Activated CD4-positive, alpha-beta T cell treated with anti-CD3 and anti-CD28 coated beads, Interleukin-2, amount 50 U/mL, for 16 hours (primary cell): ENCODE data around the gene FNDC3B.

ENCODE experiments used
- DNase-seq: peaks from one replicate; pipeline ENCODE4 v3.0.0-alpha.2; 2020

Gene FNDC3B

DNA sequence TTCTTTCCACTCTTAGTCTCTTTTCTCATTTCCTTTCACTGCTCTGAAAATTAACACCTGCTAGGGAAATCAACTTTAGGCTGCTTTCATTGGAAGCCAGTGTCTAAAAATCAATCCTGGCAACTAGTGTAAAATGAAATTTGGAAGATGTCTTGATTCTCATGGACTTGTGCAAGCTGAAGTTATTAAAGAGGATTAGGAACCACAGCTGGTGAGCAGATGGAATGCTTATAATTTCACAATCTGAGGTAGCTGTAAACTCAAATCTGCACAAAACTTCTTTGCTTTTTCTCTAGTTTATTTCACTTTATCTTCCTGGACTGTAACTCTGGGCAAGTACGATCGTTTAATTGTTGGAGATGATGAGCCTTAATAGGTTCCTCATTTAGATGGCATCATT, 233.3 kb downstream of the FNDC3B start:
- DNase-seq: no peak

GRCh38 chr3:172273378-172273777, 234.0 kb downstream of the FNDC3B start:
- no peak for DNase-seq

DNA sequence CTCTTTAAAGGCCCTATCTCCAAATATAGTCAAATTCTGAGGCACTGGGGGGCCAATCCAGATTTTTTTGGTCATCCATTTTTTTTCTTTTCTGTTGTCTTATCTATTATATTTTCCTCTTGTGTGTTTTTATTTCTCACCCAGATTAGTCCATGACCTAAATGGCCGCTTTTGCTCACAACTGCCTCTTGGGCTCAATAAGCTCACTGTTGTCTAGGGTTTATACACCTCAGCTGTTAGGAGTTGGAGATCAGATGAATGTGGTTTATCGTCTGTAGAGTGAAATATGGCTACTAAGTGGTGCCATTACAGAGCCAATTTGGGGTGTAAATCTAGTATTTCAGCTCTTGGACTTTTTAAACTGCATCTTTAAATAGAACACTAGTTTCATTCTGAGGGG, 235.5 kb downstream of the FNDC3B start:
- DNase-seq: no peak

DNA sequence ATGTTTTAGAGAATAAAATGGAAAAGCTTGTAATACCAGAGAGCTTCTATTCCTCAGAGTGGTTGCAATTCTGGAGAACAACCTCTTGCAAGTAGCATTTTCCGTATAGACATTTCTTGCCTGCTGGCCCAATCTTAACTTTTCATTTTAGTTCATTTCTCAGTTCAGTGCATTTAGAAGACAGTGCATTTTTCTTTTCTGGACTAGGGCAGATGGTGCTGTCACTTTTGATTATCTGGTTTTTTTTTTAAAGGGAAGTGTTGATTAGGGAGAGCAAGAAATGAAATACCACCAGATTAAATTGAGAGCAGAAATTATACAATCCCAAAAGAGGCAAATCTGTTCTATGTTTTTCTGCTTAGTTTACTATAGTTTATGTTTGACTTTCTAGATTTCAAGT, 236.2 kb downstream of the FNDC3B start:
- no peak for DNase-seq

GRCh38 chr3:172276103-172276502, 236.7 kb downstream of the FNDC3B start:
- no peak for DNase-seq

GRCh38 chr3:172277151-172277652, 237.8 kb downstream of the FNDC3B start:
- DNase-seq: no peak

DNA sequence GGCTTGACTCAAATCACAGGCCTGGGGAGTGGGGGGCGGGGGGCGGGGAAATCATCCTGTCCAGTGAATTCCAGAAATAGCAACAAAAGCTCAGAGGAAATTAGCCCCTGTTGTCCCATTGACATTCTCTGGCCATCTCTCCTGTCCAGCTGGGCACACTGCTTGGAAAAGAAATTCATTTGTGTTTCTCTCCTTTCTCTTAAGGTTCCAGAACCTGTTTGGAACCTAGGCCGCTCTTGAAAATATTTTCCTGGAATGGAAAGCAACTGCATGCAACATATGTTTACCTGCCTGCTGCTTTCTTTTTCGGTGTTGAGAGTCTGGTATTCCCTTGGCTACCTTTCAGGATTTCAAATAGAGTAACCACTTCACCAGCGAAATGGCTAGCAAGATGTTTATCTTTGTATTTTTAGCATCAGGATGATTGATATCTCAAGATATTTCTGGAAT, 239.8 kb downstream of the FNDC3B start:
- DNase-seq: no peak

- no peak for DNase-seq
Measured at GRCh38 chr3:172279974-172280373, 240.6 kb downstream of the FNDC3B start.

GRCh38 chr3:172280406-172281051, 241.2 kb downstream of the FNDC3B start:
- DNase-seq: no peak

GRCh38 chr3:172281884-172282283, 242.5 kb downstream of the FNDC3B start:
- no peak for DNase-seq

- DNase-seq: no peak
Measured at GRCh38 chr3:172282850-172283249, 243.5 kb downstream of the FNDC3B start.

- DNase-seq: no peak
Measured at GRCh38 chr3:172283841-172284357, 244.5 kb downstream of the FNDC3B start.

DNA sequence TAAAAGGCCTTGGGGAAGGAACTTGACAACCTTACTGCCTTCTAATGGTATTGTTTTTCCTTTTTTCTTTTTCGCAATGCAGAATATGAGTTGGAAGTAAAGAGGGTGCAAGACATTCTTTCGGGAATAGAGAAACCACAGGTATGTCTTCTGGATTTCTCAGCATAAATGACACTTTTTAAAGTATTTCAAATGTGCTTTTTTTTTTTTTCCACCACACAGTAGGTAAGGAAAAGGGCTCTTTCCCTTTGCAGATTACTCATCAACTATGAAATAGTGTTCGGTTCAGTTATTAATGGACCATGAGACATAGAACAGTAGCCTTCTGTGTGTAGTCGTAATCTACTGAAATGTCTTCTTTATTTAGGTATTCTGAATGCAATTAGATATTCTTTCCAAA, 246.5 kb downstream of the FNDC3B start:
- no peak for DNase-seq

- no peak for DNase-seq
Measured at GRCh38 chr3:172286548-172287148, 247.3 kb downstream of the FNDC3B start.

DNA sequence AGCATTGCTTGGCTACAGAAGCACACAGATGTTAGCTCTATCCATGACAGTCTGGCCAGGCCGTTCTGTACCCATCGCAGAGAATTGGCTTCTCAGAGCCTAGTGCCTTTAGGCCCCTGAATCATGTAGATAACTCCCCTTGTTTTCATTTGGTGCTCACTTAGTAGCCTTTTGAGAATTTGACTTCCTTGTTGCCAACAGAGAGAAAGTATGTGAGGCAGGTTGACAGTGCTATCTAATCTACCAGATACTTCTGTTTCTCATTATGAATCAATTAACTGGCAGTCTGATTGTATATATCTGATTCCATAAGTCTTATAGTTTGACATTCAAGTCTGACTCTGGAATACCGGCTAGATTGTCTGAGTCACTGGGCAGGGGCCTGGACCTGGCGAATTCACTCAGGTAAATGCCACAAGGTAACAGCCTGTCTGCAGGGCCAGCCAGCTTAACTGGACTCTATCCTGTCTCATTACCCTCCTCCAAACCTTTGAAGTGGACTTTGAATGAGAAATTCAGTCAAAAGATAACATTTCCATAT, 248.6 kb downstream of the FNDC3B start:
- no peak for DNase-seq

- no peak for DNase-seq
Measured at GRCh38 chr3:172288651-172289050, 249.3 kb downstream of the FNDC3B start.

- no peak for DNase-seq
Measured at GRCh38 chr3:172289583-172289982, 250.2 kb downstream of the FNDC3B start.

DNA sequence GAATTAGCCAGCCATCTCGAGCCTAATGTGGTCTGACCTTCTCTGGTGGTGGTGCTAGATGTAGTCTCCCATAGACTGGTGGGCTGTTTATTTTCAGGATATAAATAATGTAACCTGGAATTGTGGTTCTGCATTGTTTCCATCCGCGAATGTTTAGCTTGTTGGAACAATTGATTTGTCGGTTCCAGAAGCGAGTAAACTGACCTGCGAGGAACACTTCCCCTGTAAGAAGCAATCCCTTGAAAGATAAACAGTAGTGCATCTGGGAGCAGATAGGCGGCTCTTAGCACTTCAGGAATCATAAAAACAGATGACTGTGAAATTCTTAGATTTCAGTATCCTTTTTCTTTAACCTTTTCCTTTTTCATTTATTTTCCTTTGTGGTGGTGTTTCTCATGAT, 251.1 kb downstream of the FNDC3B start:
- DNase-seq: no peak

- DNase-seq: no peak
Measured at GRCh38 chr3:172291650-172292049, 252.3 kb downstream of the FNDC3B start.

- DNase-seq: no peak
Measured at GRCh38 chr3:172292422-172292821, 253.0 kb downstream of the FNDC3B start.

GRCh38 chr3:172293093-172293492, 253.7 kb downstream of the FNDC3B start:
- DNase-seq: no peak

- DNase-seq: no peak
Measured at GRCh38 chr3:172294223-172294806, 254.9 kb downstream of the FNDC3B start.

GRCh38 chr3:172296248-172296974, 257.0 kb downstream of the FNDC3B start:
- no peak for DNase-seq
